ENCODE results near the gene PARD3B.

Gene PARD3B

DNA sequence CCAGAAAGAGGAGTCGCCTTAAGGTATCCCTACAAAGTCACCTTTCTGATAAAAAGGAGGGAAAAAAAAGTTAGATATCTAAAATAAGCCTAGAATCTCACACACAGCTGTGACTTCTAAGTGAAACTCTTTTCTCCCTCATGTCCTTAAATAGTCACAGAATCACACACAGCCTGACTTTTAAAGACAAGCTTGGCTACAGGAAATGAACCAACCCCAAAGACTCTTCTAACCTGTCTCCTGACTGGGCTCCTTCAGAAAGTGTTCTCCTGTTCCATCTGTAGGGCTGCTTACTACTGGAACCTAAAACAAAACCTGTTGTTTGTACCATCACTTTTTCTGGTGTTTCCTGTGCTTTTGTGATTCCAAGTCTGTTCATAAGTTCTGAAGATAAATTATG lies 1074.3 kb downstream of the PARD3B start:
- Histone ChIP-seq H3K9me2 (replicated peaks; ENCODE audit: insufficient read depth, low read length) (no peaks in the 10 kb centered on the region), H3K36me3 (replicated peaks; ENCODE audit: insufficient read depth, low read length) (no peaks in the 10 kb centered on the region), H3K4me2 (ENCODE audit: low read depth, low read length) (peak overlapping the region; percentile 25), H3K27me3 (replicated peaks; ENCODE audit: insufficient read depth, low read length) (no peaks in the 10 kb centered on the region), H3F3A (ENCODE audit: insufficient read depth, low read length) (no peaks in the 10 kb centered on the region), H3K9me3 (replicated peaks; ENCODE audit: insufficient read depth, low read length) (no peaks in the 10 kb centered on the region), H3K27ac (ENCODE audit: low read length) (peak overlapping the region; percentile 30; the same call in 1 of the 2 replicates), H3K4me1 (ENCODE audit: low read length) (peaks cover 15% of the 10 kb centered on the region), H3K4me3 (ENCODE audit: low read length) (no peak overlapping the region), H2AFZ (ENCODE audit: low read length) (no peak overlapping the region), H3K79me2 (ENCODE audit: low read length) (no peaks in the 10 kb centered on the region), H3K9ac (ENCODE audit: low read length) (no peak overlapping the region), H4K20me1 (ENCODE audit: insufficient read depth, low read length) (no peaks in the 10 kb centered on the region)
- DNase-seq: peak; percentile 73
- TF ChIP-seq EZH2 (optimal IDR thresholded peaks at IDR 0.05; ENCODE audit: low read depth, low read length) (no peak), EZH2phosphoT487 (IDR thresholded peaks at IDR 0.05; ENCODE audit: low read length) (no peak)
- TF ChIP-seq, protein P1, sequence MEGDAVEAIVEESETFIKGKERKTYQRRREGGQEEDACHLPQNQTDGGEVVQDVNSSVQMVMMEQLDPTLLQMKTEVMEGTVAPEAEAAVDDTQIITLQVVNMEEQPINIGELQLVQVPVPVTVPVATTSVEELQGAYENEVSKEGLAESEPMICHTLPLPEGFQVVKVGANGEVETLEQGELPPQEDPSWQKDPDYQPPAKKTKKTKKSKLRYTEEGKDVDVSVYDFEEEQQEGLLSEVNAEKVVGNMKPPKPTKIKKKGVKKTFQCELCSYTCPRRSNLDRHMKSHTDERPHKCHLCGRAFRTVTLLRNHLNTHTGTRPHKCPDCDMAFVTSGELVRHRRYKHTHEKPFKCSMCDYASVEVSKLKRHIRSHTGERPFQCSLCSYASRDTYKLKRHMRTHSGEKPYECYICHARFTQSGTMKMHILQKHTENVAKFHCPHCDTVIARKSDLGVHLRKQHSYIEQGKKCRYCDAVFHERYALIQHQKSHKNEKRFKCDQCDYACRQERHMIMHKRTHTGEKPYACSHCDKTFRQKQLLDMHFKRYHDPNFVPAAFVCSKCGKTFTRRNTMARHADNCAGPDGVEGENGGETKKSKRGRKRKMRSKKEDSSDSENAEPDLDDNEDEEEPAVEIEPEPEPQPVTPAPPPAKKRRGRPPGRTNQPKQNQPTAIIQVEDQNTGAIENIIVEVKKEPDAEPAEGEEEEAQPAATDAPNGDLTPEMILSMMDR (IDR thresholded peaks at IDR 0.05; ENCODE audit: low read length): no peak

DNA sequence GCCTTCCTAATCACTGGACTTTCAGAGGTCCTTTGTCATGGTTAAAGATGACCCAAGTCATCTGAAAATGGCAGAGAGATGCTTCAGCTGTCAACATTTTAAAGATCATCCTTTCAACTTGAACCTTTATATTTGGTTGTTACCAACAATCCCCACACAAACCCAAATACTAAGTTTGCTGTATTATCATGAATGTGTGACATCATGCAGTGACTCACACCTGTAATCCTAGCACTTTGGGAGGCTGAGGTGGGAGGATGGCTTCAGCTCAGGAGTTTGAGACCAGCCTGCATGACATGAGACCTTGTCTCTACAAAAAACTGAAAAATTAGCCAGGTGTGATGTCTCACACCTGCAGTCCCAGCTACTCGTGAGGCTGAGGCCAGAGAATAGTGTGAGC lies 1081.8 kb downstream of the PARD3B start:
- Histone ChIP-seq H3K27me3 (replicated peaks; ENCODE audit: insufficient read depth, low read length) (no peaks in the 10 kb centered on the region), H3K9ac (ENCODE audit: low read length) (no peak overlapping the region), H3K4me3 (ENCODE audit: low read length) (no peak overlapping the region), H3F3A (ENCODE audit: insufficient read depth, low read length) (no peaks in the 10 kb centered on the region), H3K36me3 (replicated peaks; ENCODE audit: insufficient read depth, low read length) (no peaks in the 10 kb centered on the region), H3K9me2 (replicated peaks; ENCODE audit: insufficient read depth, low read length) (no peaks in the 10 kb centered on the region), H3K79me2 (ENCODE audit: low read length) (no peaks in the 10 kb centered on the region), H3K4me2 (ENCODE audit: low read depth, low read length) (no peak overlapping the region), H3K9me3 (replicated peaks; ENCODE audit: insufficient read depth, low read length) (no peaks in the 10 kb centered on the region), H2AFZ (ENCODE audit: low read length) (no peak overlapping the region), H4K20me1 (ENCODE audit: insufficient read depth, low read length) (no peaks in the 10 kb centered on the region), H3K4me1 (ENCODE audit: low read length) (no peaks in the 10 kb centered on the region), H3K27ac (ENCODE audit: low read length) (no peak overlapping the region)
- DNase-seq: no peak
- TF ChIP-seq, protein P1 (IDR thresholded peaks at IDR 0.05; ENCODE audit: low read length): no peak
- TF ChIP-seq EZH2phosphoT487 (IDR thresholded peaks at IDR 0.05; ENCODE audit: low read length) (no peak), EZH2 (optimal IDR thresholded peaks at IDR 0.05; ENCODE audit: low read depth, low read length) (no peak)

GRCh38 chr2:205628422-205628821 lies 1083.1 kb downstream of the PARD3B start:
- no peak overlapping the region for H3K4me3 ChIP-seq (ENCODE audit: low read length)
- no peak overlapping the region for H3K27ac ChIP-seq (ENCODE audit: low read length)
- H3K9me2 ChIP-seq (replicated peaks; ENCODE audit: insufficient read depth, low read length): no peaks in the 10 kb centered on the region
- no peak overlapping the region for H3K4me2 ChIP-seq (ENCODE audit: low read depth, low read length)
- H3F3A ChIP-seq (ENCODE audit: insufficient read depth, low read length): no peaks in the 10 kb centered on the region
- H4K20me1 ChIP-seq (ENCODE audit: insufficient read depth, low read length): no peaks in the 10 kb centered on the region
- no peak overlapping the region for H2AFZ ChIP-seq (ENCODE audit: low read length)
- H3K9me3 ChIP-seq (replicated peaks; ENCODE audit: insufficient read depth, low read length): no peaks in the 10 kb centered on the region
- no peak overlapping the region for H3K9ac ChIP-seq (ENCODE audit: low read length)
- H3K36me3 ChIP-seq (replicated peaks; ENCODE audit: insufficient read depth, low read length): no peaks in the 10 kb centered on the region
- no peaks in the 10 kb centered on the region for H3K79me2 ChIP-seq (ENCODE audit: low read length)
- TF ChIP-seq, protein P1 (IDR thresholded peaks at IDR 0.05; ENCODE audit: low read length): no peak
- TF ChIP-seq EZH2phosphoT487 (IDR thresholded peaks at IDR 0.05; ENCODE audit: low read length) (no peak), EZH2 (optimal IDR thresholded peaks at IDR 0.05; ENCODE audit: low read depth, low read length) (no peak)
- H3K27me3 ChIP-seq (replicated peaks; ENCODE audit: insufficient read depth, low read length): no peaks in the 10 kb centered on the region
- no peaks in the 10 kb centered on the region for H3K4me1 ChIP-seq (ENCODE audit: low read length)
- no peak for DNase-seq

Data from MM.1S (cell line).